Kidney epithelial cell (primary cell): ENCODE data around the gene KPNB1. TPM values are rescaled to one million over a fixed set of nuclear protein-coding genes. Genes with fewer than 3 reads are reported as not detected.

Experiments
- DNase-seq: peaks from one replicate; pipeline ENCODE4 v3.0.0-alpha.2; 2010; ENCODE audit warnings: low read depth
- H3K27me3 ChIP-seq: 2 replicates; pipeline ENCODE4 v1.6.0; 2011; ENCODE audit warnings: low read length; ENCODE audit not compliant: control insufficient read depth, insufficient read depth
- H3K36me3 ChIP-seq: 2 replicates; pipeline ENCODE4 v1.5.1; 2011; ENCODE audit warnings: low read length; ENCODE audit not compliant: control insufficient read depth, insufficient read depth
- H3K4me3 ChIP-seq: 2 replicates; pipeline ENCODE4 v1.5.1; 2011; ENCODE audit warnings: low read depth, mild to moderate bottlenecking, control low read depth, low read length
- total RNA-seq: library from RNA; depleted of rRNA; stranded (reverse); fragments of >200 nt; gene quantifications from 2 replicates; pipeline ENCODE4 v1.2.3, GENCODE V29; 2015
- TF ChIP-seq, protein P1 (sequence below): IDR thresholded peaks from 2 replicates; pipeline ENCODE4 v1.5.1; 2011; ENCODE audit warnings: mild to moderate bottlenecking, moderate library complexity, low read length, control low read depth, inconsistent platforms; ENCODE audit not compliant: insufficient read depth, poor library complexity, severe bottlenecking

Gene KPNB1
- total RNA-seq, 1 donor from 2014 or later: 249 TPM

DNA sequence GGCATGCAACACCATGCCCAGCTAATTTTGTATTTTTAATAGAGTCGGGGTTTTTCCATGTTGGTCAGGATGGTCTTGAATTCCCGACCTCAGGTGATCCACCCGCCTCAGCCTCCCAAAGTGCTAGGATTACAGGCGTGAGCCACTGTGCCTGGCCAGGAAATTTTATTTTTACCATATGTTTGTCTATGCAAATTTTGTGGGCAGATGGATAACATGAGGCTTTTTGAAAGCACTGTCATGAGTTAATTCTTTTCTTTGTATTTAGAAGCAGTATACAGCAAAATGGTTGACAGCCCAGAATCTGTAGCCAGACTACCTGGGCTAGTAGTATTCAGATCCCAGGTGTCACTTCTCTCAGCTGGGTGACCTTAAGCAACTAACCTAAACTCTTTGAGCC lies 8.5 kb upstream of the KPNB1 start:
- Histone ChIP-seq H3K27me3 (no peaks in the 10 kb centered on the region), H3K36me3 (no peaks in the 10 kb centered on the region), H3K4me3 (no peak overlapping the region)
- DNase-seq: no peak
- TF ChIP-seq, protein P1, sequence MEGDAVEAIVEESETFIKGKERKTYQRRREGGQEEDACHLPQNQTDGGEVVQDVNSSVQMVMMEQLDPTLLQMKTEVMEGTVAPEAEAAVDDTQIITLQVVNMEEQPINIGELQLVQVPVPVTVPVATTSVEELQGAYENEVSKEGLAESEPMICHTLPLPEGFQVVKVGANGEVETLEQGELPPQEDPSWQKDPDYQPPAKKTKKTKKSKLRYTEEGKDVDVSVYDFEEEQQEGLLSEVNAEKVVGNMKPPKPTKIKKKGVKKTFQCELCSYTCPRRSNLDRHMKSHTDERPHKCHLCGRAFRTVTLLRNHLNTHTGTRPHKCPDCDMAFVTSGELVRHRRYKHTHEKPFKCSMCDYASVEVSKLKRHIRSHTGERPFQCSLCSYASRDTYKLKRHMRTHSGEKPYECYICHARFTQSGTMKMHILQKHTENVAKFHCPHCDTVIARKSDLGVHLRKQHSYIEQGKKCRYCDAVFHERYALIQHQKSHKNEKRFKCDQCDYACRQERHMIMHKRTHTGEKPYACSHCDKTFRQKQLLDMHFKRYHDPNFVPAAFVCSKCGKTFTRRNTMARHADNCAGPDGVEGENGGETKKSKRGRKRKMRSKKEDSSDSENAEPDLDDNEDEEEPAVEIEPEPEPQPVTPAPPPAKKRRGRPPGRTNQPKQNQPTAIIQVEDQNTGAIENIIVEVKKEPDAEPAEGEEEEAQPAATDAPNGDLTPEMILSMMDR: no peak

DNA sequence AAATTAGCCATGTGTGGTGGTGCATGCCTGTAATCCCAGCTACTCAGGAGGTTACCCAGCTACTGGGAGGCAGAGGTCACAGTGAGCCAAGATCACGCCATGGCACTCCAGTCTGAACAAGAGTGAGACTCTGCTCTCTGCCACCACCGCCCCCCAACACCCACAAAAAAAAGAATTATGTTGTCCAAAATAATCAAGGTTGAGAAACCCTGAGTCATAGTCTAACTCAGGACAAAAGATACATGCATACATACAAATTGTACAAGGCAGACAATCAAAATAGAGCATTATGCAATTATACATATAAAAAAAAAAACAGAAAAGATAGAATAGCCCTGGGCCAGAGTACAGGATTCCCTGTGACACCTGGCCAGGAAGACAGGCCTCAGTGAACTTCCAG lies 6.6 kb upstream of the KPNB1 start:
- H3K27me3 ChIP-seq: no peaks in the 10 kb centered on the region
- no peak for DNase-seq
- no peaks in the 10 kb centered on the region for H3K36me3 ChIP-seq
- H3K4me3 ChIP-seq: no peak overlapping the region
- TF ChIP-seq, protein P1: no peak

DNA sequence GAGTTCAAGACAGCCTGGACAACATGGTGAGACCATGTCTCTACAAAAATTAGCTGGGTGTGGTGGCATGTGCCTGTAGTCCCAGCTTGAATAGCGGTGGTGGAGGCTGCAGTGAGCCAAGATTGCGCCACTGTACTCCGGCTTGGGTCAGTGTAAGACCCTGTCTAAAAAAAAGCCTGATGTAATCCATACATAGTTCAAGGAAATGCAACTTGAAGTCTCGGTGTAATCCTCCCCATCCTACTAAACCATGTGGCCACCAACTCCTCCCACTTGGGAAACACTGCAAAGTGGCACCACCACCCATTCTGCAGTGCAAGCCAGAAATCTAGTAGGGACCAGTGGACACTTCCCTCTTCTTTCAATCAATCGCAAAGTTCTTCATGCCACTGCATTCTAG lies 5.4 kb upstream of the KPNB1 start:
- Histone ChIP-seq H3K36me3 (no peaks in the 10 kb centered on the region), H3K4me3 (no peak overlapping the region), H3K27me3 (no peaks in the 10 kb centered on the region)
- TF ChIP-seq, protein P1: no peak
- no peak for DNase-seq

DNA sequence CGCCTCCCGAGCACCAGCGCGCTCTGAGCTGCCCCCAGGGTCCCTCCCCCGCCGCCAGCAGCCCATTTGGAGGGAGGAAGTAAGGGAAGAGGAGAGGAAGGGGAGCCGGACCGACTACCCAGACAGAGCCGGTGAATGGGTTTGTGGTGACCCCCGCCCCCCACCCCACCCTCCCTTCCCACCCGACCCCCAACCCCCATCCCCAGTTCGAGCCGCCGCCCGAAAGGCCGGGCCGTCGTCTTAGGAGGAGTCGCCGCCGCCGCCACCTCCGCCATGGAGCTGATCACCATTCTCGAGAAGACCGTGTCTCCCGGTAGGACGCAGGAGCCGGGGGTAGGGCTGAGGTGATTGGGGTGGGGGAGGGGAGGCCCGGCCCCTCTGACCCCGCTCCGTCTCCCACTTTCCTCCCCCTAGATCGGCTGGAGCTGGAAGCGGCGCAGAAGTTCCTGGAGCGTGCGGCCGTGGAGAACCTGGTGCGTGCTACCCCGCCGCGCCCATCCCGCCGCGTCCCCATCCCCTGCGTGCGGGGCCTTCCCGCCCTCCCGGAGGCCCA lies 329 bp downstream of the KPNB1 start:
- no peak for DNase-seq
- Histone ChIP-seq H3K36me3 (no peaks in the 10 kb centered on the region), H3K4me3 (peak overlapping the region; percentile 86), H3K27me3 (no peaks in the 10 kb centered on the region)
- TF ChIP-seq, protein P1: no peak

DNA sequence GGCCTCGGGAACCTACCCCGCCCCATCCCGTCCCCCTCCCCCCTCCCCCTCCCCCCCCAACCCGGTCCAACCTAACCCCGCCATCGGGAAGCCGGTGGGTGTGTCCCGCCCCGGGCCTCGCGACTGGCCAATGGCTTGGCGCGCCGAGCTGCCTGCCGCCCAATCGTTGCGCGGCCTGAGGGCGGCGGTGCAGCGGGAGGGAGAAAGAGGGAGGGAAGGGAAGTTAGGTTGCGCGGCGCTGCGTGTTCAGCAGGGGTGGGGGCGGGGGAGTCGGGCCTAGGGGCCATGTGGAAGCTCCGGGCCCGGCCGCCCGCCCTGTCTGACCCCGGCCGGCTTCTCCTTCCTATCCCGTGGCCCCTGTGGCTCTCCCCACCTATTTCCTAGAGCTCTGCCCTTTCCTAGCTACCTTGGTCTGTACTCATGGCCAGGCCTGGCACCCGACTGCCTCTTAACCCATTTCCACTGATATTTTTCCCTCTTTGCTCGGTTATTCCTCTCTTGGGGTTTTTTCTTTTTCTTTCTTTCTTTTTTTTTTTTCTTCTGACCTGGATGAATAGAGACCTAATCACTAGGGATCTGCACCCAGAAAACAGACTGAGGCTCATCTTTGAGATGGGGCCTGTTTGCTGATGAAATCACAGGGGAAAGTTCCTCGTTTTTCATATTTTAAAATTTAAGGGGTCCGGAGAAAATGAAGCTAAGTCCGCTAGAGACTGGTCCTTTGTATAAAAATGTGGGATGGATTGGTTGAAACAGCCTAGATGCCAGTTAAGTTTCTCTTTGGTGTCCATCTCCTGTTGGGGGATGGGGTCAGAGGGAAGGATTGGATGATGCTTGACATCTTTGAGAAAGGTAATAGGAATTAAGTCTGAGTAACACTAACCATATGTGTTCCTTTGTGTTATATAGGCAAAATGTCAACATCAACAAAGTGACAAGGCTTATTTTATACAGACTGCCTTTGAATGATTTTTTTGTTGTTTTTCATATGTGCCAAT lies 1.1 kb downstream of the KPNB1 start:
- no peaks in the 10 kb centered on the region for H3K36me3 ChIP-seq
- peak; percentile 76 for DNase-seq
- TF ChIP-seq, protein P1: no peak
- no peaks in the 10 kb centered on the region for H3K27me3 ChIP-seq
- peak overlapping the region; percentile 86 for H3K4me3 ChIP-seq

DNA sequence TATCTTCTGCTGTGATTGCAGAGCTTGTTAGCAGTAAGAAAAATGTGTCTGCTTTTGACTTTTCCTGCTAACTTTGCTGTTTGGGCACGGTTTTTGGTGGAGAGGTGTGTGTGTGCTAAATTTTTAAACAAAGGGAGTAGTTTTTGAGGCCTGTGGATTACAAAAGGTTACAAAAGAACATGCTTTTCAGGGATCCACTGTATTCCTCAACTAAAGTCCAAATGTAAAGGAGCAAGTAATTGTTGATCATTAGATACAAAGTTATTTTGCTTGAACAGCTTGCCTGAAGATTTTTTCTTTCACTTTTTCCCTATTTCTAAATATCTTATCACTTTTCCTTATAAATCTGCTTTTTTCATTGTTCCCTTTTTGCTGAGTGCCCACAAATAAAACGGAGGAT lies 2.0 kb downstream of the KPNB1 start:
- H3K4me3 ChIP-seq: no peak overlapping the region
- DNase-seq: no peak
- no peaks in the 10 kb centered on the region for H3K27me3 ChIP-seq
- TF ChIP-seq, protein P1: no peak
- H3K36me3 ChIP-seq: peaks cover 1% of the 10 kb centered on the region
